Neuronal stem cell (in vitro differentiated cells): ENCODE results near the gene GPR35.
A peak's percentile ranks its signal among the peaks of the same experiment; 100 is the strongest.

ENCODE experiments used
- DNase-seq: peaks from one replicate; pipeline ENCODE4 v3.0.0-alpha.2; 2013; ENCODE audit warnings: low spot score
- H2AFZ ChIP-seq: one replicate; pipeline ENCODE4 v1.6.1; 2013; ENCODE audit warnings: mild to moderate bottlenecking, low read length, inconsistent platforms
- H2AK5ac ChIP-seq: 2 replicates; pipeline ENCODE4 v1.6.1; 2013; ENCODE audit warnings: low read depth, mild to moderate bottlenecking, inconsistent platforms, low read length, moderate library complexity, mixed read lengths
- H2BK120ac ChIP-seq: 2 replicates; pipeline ENCODE4 v1.6.1; 2013; ENCODE audit warnings: low read depth, mild to moderate bottlenecking, inconsistent platforms, low read length, moderate library complexity, mixed read lengths
- H2BK12ac ChIP-seq: one replicate; pipeline ENCODE4 v1.6.1; 2013; ENCODE audit warnings: low read length, inconsistent platforms
- H2BK15ac ChIP-seq: 2 replicates; pipeline ENCODE4 v1.6.1; 2013; ENCODE audit warnings: mild to moderate bottlenecking, low read length, inconsistent platforms, mixed read lengths
- H2BK5ac ChIP-seq: one replicate; pipeline ENCODE4 v1.6.1; 2013; ENCODE audit warnings: inconsistent platforms, mild to moderate bottlenecking, low read length, moderate library complexity
- H3K14ac ChIP-seq: one replicate; pipeline ENCODE4 v1.6.1; 2013; ENCODE audit warnings: low read length, inconsistent platforms
- H3K18ac ChIP-seq: 2 replicates; pipeline ENCODE4 v1.6.1; 2013; ENCODE audit warnings: low read length, inconsistent platforms
- H3K23ac ChIP-seq: 2 replicates; pipeline ENCODE4 v1.6.1; 2013; ENCODE audit warnings: low read depth, mild to moderate bottlenecking, mixed read lengths, low read length, inconsistent platforms; ENCODE audit not compliant: poor library complexity
- H3K27ac ChIP-seq: replicated peaks from 3 replicates; pipeline ENCODE4 v1.5.1; 2013; ENCODE audit warnings: low read length, inconsistent platforms
- H3K27me3 ChIP-seq, 3 experiments: 2 replicates each; pipeline ENCODE4 v1.6.1; 2013; ENCODE audit warnings: low read length in 3 of 3, mild to moderate bottlenecking in 2 of 3, inconsistent platforms in 1 of 3, low read depth in 1 of 3, mixed read lengths in 1 of 3, moderate library complexity in 1 of 3; ENCODE audit not compliant: control insufficient read depth in 3 of 3, insufficient read depth in 3 of 3
- H3K36me3 ChIP-seq, 2 donors: replicated peaks in 1 of 2; 2 replicates each; pipeline ENCODE4 v1.6.1; 2013; ENCODE audit warnings: low read length in 2 of 2; ENCODE audit not compliant: control insufficient read depth in 2 of 2, insufficient read depth in 2 of 2
- H3K4ac ChIP-seq: 2 replicates; pipeline ENCODE4 v1.6.1; 2013; ENCODE audit warnings: inconsistent platforms, mild to moderate bottlenecking, low read length, moderate library complexity
- H3K4me1 ChIP-seq, 2 donors: 1 replicate in 1 of 2; 2 replicates in 1 of 2; pipeline ENCODE4 v1.6.1; 2013; ENCODE audit warnings: low read length in 2 of 2, low read depth in 1 of 2; ENCODE audit not compliant: control insufficient read depth in 2 of 2, insufficient read depth in 1 of 2
- H3K4me2 ChIP-seq: one replicate; pipeline ENCODE4 v1.6.1; 2013; ENCODE audit warnings: mild to moderate bottlenecking, low read length, inconsistent platforms; ENCODE audit not compliant: insufficient read depth, poor library complexity, severe bottlenecking
- H3K4me3 ChIP-seq, 2 donors: 2 replicates each; pipeline ENCODE4 v1.5.1; 2013; ENCODE audit warnings: low read length in 2 of 2, mild to moderate bottlenecking in 2 of 2, inconsistent platforms in 1 of 2, moderate library complexity in 1 of 2
- H3K79me1 ChIP-seq: one replicate; pipeline ENCODE4 v1.6.1; 2013; ENCODE audit warnings: low read depth, mild to moderate bottlenecking, inconsistent platforms, low read length, moderate library complexity
- H3K9ac ChIP-seq: one replicate; pipeline ENCODE4 v1.6.1; 2013; ENCODE audit warnings: mild to moderate bottlenecking, low read depth, low read length, inconsistent platforms; ENCODE audit not compliant: poor library complexity
- H3K9me3 ChIP-seq, 2 donors: replicated peaks in 1 of 2; 2 replicates each; pipeline versions ENCODE3 to v1.6.1; 2013; ENCODE audit warnings: low read length in 2 of 2, mild to moderate bottlenecking in 2 of 2, inconsistent platforms in 1 of 2, low read depth in 1 of 2, mixed read lengths in 1 of 2, moderate library complexity in 1 of 2; ENCODE audit not compliant: control insufficient read depth in 2 of 2, insufficient read depth in 1 of 2
- H4K8ac ChIP-seq: one replicate; pipeline ENCODE4 v1.6.1; 2013; ENCODE audit warnings: low read depth, mild to moderate bottlenecking, inconsistent platforms, low read length, moderate library complexity
- H4K91ac ChIP-seq: one replicate; pipeline ENCODE4 v1.6.1; 2013; ENCODE audit warnings: low read length, low read depth, mild to moderate bottlenecking, inconsistent platforms; ENCODE audit not compliant: poor library complexity
- WGBS, 2 donors: extraction: QIAGEN DNeasy Blood & Tissue Kit; methylation state at CpG; one replicate each; pipeline ENCODE4 v1.1.7; 2013; ENCODE audit warnings: missing lambda C conversion rate in 2 of 2, mixed read lengths in 1 of 2; ENCODE audit not compliant: insufficient read length in 2 of 2, insufficient replicate concordance in 1 of 2; ENCODE audit errors: extremely low coverage in 2 of 2; 5-methylcytosine and 5-hydroxymethylcytosine counted together

Gene GPR35

DNA sequence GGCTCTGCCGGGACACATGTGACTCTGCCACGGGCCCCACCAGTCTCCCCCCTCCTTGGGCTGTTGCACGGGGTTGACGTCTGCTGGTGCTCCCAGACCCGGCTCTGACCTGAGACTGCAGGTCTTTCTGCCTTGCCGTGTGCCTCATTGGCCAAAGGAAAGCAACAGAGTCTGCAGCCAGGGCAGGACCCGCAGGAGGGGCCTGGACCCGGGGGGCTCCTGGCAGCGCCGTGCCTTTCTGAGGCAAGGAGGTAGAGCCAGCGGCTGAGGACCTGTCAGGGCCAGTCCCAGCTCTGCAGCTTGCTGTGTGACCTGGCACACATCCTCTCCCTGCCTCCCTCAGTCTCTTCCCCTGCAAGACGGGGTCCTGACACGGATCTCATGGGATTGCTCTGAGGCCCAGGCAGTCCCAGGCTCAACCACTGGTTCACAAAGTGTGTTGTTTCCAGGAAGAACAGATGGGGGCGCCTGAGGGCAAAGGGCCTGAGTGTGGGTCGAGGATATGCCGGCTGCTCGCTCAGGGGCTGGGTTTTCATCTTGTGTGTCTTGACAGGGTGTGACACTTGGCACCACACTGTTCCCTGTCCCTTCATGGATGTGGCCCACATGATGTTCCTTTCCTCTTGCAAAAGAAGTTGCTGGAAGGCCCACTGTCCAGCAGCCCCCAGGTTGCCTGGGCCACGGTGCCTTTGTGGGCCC, 29.8 kb upstream of the GPR35 start:
- WGBS, 2 donors = no CpG with 5 or more reads among the region's 18 CpGs
- Histone ChIP-seq H3K4me3 (no peak overlapping the region), H4K91ac (no peak overlapping the region), H3K14ac (no peak overlapping the region), H2BK120ac (no peak overlapping the region), H3K23ac (no peak overlapping the region), H2AFZ (no peak overlapping the region), H3K4me1 (no peaks in the 10 kb centered on the region), H4K8ac (no peak overlapping the region), H3K9me3 (no peaks in the 10 kb centered on the region), H3K9ac (peak overlapping the region; percentile 34), H3K79me1 (peaks cover 17% of the 10 kb centered on the region), H3K4me2 (no peak overlapping the region), H2AK5ac (peak overlapping the region; percentile 83), H3K36me3 (peaks cover 36 to 72% of the 10 kb centered on the region in 2 donors), H2BK12ac (peak overlapping the region; percentile 41), H3K18ac (no peak overlapping the region), H3K4ac (no peak overlapping the region), H2BK15ac (no peak overlapping the region), H3K27me3 (no peaks in the 10 kb centered on the region), H2BK5ac (peak overlapping the region; percentile 53), H3K27ac (no peak overlapping the region)
- peak; percentile 24 for DNase-seq

DNA sequence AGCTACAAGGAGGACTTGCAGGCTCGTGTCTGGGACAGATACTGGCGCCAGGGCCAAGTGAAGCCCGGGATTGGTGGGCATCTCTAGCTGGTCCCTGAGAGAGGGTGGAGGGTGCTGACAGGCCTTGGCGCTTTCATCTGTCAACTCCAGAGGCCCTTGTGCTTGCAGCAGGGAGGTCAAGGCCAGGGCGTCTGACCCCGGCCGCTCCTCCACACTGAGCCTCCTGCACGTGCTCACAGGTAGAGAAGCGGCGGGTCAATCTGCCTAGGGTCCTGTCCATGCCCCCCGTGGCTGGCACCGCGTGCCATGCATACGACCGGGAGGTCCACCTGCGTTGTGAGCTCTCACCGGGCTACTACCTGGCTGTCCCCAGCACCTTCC, 29.2 kb upstream of the GPR35 start:
- DNase-seq = no peak
- no peak overlapping the region for H3K27ac ChIP-seq
- no peak overlapping the region for H2AFZ ChIP-seq
- no peak overlapping the region for H3K4ac ChIP-seq
- no peaks in the 10 kb centered on the region for H3K9me3 ChIP-seq
- H3K79me1 ChIP-seq = peaks cover 16% of the 10 kb centered on the region
- no peak overlapping the region for H2BK12ac ChIP-seq
- no peak overlapping the region for H4K8ac ChIP-seq
- peak overlapping the region; percentile 34 for H3K9ac ChIP-seq
- no peak overlapping the region for H2BK120ac ChIP-seq
- peak overlapping the region; percentile 83 for H2AK5ac ChIP-seq
- H3K23ac ChIP-seq = peak overlapping the region; percentile 55
- no peak overlapping the region for H3K14ac ChIP-seq
- H3K4me1 ChIP-seq = no peaks in the 10 kb centered on the region
- WGBS, 2 donors = no CpG with 5 or more reads among the region's 17 CpGs
- H4K91ac ChIP-seq = no peak overlapping the region
- peaks cover 31 to 66% of the 10 kb centered on the region in 2 donors for H3K36me3 ChIP-seq
- no peak overlapping the region for H3K4me3 ChIP-seq
- H2BK5ac ChIP-seq = no peak overlapping the region
- no peaks in the 10 kb centered on the region for H3K27me3 ChIP-seq
- no peak overlapping the region for H3K18ac ChIP-seq
- H3K4me2 ChIP-seq = no peak overlapping the region
- no peak overlapping the region for H2BK15ac ChIP-seq

DNA sequence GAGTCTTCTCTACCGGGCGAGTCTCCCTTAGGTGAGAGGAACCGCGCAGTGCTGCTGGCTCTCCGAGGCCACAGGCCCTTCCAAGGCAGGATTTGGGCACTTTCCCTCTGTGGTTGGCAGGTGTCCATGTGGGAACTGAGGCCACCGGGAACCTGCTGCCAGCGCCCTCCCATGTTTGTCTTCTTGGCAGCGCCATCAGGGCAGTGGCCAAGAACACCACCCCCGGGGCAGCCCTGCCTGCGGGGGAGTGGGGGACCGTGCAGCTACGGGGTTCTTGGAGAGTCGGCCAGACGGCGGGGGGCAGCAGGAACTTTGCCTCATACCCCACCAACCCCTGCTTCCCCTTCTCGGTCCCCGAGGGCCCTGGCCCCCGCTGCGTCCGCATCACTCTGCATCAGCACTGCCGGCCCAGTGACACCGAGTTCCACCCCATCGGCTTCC, 28.8 kb upstream of the GPR35 start:
- WGBS, 2 donors = no CpG with 5 or more reads among the region's 23 CpGs
- DNase-seq = no peak
- no peaks in the 10 kb centered on the region for H3K4me1 ChIP-seq
- H2AFZ ChIP-seq = no peak overlapping the region
- peak overlapping the region; percentile 55 for H3K23ac ChIP-seq
- no peaks in the 10 kb centered on the region for H3K27me3 ChIP-seq
- no peak overlapping the region for H2AK5ac ChIP-seq
- peaks cover 13% of the 10 kb centered on the region for H3K79me1 ChIP-seq
- peaks cover 27 to 62% of the 10 kb centered on the region in 2 donors for H3K36me3 ChIP-seq
- no peak overlapping the region for H2BK15ac ChIP-seq
- H3K4me2 ChIP-seq = no peak overlapping the region
- no peak overlapping the region for H3K9ac ChIP-seq
- H4K91ac ChIP-seq = no peak overlapping the region
- no peak overlapping the region for H2BK12ac ChIP-seq
- no peak overlapping the region for H4K8ac ChIP-seq
- no peak overlapping the region for H3K18ac ChIP-seq
- H2BK120ac ChIP-seq = no peak overlapping the region
- H3K27ac ChIP-seq = no peak overlapping the region
- H3K4ac ChIP-seq = no peak overlapping the region
- H3K14ac ChIP-seq = peak overlapping the region; percentile 21
- H3K4me3 ChIP-seq = no peak overlapping the region
- H2BK5ac ChIP-seq = no peak overlapping the region
- H3K9me3 ChIP-seq = no peaks in the 10 kb centered on the region

GRCh38 chr2:240597054-240597418, 28.2 kb upstream of the GPR35 start:
- Histone ChIP-seq H2BK15ac (no peak overlapping the region), H3K36me3 (peaks cover 21 to 58% of the 10 kb centered on the region in 2 donors), H2BK5ac (no peak overlapping the region), H3K14ac (no peak overlapping the region), H3K4me1 (no peaks in the 10 kb centered on the region), H2AK5ac (no peak overlapping the region), H3K4ac (no peak overlapping the region), H2BK120ac (no peak overlapping the region), H3K79me1 (peaks cover 11% of the 10 kb centered on the region), H3K23ac (no peak overlapping the region), H3K27me3 (no peaks in the 10 kb centered on the region), H3K18ac (no peak overlapping the region), H2BK12ac (no peak overlapping the region), H3K9ac (no peak overlapping the region), H2AFZ (no peak overlapping the region), H3K27ac (no peak overlapping the region), H3K4me2 (no peak overlapping the region), H3K4me3 (no peak overlapping the region), H4K91ac (no peak overlapping the region), H4K8ac (no peak overlapping the region), H3K9me3 (no peaks in the 10 kb centered on the region)
- WGBS, 2 donors = no CpG with 5 or more reads among the region's 10 CpGs
- DNase-seq = no peak
